DMS53 (cell line): ENCODE measurements around the gene PRAMEF20.

ENCODE experiments used
- DNase-seq: peaks from one replicate; lab custom pipeline; 2025; lab: John Stamatoyannopoulos, UW

The PRAMEF20 gene

GRCh38 chr1:13462682-13463081 lies 52.4 kb downstream of the PRAMEF20 start:
- DNase-seq: no peak

- DNase-seq: no peak
Measured at GRCh38 chr1:13465515-13465914, 55.3 kb downstream of the PRAMEF20 start.

GRCh38 chr1:13469343-13469742 lies 59.1 kb downstream of the PRAMEF20 start:
- peak; percentile 32 for DNase-seq
